ENCODE measurements around the gene LDLRAD4. TPM values are rescaled to one million over a fixed set of nuclear protein-coding genes. Genes with fewer than 3 reads are reported as not detected.
"Not testable (repeated sequence)": the region's sequence is repeated elsewhere in the genome, so short reads cannot be mapped to it uniquely, and the experiment has no call there.

The LDLRAD4 gene
- total RNA-seq, 2 experiments from 2014 or later: 34.3 to 35.7 TPM

DNA sequence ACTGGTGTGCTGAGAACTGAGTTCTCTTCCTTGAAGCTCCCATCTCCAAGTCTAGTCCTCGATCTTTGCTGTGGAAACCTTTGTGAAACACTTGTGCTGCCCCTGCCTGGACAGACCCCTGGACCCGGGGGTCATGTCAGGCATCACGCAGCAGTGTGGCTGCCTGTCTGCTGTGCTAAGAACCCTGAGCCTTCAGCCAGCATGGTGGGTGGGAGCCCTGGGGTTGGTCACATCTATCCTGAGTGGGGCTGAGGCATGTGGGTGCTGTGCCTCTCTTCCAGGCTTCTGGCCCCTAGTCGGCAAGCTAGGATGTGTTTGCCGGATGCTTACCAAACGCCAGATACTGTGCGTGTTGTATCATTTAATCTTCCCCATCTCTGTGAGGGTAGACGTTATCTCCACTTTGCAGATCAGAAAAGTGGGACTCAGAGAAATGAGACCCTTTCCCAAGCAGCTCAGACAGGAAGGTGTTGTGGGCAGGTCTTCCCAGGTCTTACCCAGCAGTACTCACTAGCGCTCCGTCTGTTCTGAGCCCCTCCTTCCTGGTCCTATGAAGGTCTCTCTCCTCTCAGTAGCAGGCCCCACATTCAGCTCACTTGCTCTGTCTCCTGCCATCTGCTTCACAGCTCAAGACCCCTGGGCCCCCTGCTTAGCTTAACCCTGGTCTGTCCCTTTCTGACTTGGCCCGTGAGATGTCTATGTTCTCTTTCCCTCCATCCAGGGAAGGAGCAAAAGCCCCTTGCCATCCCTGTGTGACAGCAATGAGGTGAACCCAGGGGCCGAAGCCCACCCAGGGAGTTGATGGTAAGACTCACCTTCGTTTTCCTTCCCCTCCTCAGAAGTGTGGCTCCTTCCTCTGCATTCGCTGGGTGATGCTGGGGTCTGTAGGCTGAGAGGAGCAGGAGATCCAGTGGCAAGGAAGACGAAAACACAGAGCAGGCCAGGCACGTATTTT lies 265.0 kb downstream of the LDLRAD4 start:
- DNase-seq (no peak), ATAC-seq (no peak)
- POLR2A ChIA-PET: no interaction called here
- CTCF ChIA-PET: no interaction called here
- Mint-ChIP-seq H3K9me3 (ENCODE audit: insufficient read depth) (no peaks in the 10 kb centered on the region), H3K27me3 (ENCODE audit: low read depth) (no peaks in the 10 kb centered on the region), H3K4me3 (no peak overlapping the region), H3K4me1 (ENCODE audit: low read depth) (peaks cover 48% of the 10 kb centered on the region), H3K27ac (peak overlapping the region; percentile 53), H3K36me3 (ENCODE audit: low read depth) (peaks cover 40% of the 10 kb centered on the region)

DNA sequence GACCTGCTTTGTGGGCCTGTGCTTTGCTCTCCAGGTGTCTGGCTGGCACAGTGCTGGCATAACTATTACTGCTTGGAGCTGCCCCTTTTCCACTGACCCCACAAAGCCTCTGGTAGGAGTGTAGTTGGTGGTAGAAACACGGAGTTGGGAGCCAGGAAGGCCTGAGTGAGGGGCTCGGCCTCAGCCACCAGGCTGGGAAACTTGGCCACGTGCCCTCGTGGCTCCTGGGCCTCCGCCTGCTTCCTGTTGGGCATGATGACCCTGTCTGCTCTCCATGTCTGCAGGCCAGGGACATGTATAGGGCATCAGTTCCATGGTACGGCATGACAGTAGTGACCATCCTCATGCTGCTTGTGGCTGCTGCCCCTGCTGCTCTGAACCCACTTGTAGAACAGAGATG lies 266.6 kb downstream of the LDLRAD4 start:
- no peaks in the 10 kb centered on the region for H3K9me3 Mint-ChIP-seq (ENCODE audit: insufficient read depth)
- no peak overlapping the region for H3K4me3 Mint-ChIP-seq
- DNase-seq: no peak
- ATAC-seq: no peak
- H3K27me3 Mint-ChIP-seq (ENCODE audit: low read depth): no peaks in the 10 kb centered on the region
- H3K4me1 Mint-ChIP-seq (ENCODE audit: low read depth): peaks cover 44% of the 10 kb centered on the region
- no peak overlapping the region for H3K27ac Mint-ChIP-seq
- ChIA-PET POLR2A (interaction anchor here (1.4 kb wide), 1 partner anchor 8 kb away, joined by 3 read pairs; no protein-coding TSS in a partner anchor), CTCF (interaction anchor here (1.7 kb wide), 1 partner anchor 269 kb away, joined by 4 read pairs; no protein-coding TSS in a partner anchor)
- peaks cover 29% of the 10 kb centered on the region for H3K36me3 Mint-ChIP-seq (ENCODE audit: low read depth)

DNA sequence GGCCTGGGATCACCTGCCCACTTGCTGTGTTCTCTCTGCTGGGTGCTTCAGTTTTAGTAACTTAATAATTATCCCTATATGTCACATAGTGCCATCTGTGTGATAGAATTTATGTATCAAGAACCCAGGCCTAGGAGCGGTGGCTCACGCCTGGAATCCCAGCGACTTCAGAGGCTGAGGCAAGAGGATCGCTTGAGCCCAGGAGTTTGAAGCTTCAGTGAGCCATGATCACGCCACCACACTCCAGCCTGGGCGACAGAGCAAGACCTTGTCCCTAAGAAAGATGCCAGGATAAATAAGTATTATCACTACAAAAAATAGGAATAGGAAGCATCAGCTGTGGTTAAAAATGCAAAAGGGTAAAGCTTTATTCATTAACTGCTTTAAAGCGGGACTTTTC lies 267.0 kb downstream of the LDLRAD4 start:
- Mint-ChIP-seq H3K4me3 (no peak overlapping the region), H3K4me1 (ENCODE audit: low read depth) (peaks cover 40% of the 10 kb centered on the region), H3K27me3 (ENCODE audit: low read depth) (no peaks in the 10 kb centered on the region), H3K36me3 (ENCODE audit: low read depth) (peaks cover 26% of the 10 kb centered on the region), H3K9me3 (ENCODE audit: insufficient read depth) (no peaks in the 10 kb centered on the region), H3K27ac (no peak overlapping the region)
- DNase-seq: no peak
- ChIA-PET CTCF (interaction anchor here (1.7 kb wide), 1 partner anchor 269 kb away, joined by 4 read pairs; no protein-coding TSS in a partner anchor), POLR2A (interaction anchor here (1.4 kb wide), 1 partner anchor 8 kb away, joined by 3 read pairs; no protein-coding TSS in a partner anchor)
- ATAC-seq: no peak

DNA sequence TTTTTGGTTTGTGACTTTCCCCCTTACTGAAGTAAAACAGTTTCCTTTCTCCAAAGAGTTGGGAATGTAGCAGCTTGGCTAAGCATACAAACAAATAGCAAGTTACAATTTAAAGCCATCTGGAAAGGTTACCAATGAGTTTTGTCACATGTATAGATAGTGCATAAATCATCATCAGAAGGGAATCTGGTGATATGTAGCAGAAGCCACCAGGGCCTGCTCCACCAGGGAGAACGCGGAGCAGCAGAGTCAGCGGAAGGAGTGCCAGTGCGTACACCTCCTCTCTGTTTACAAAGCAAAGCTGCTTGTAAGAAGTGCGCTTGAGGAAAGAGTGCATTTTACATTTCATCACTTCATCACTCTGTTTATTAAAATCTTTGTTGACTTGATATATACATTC lies 267.7 kb downstream of the LDLRAD4 start:
- CTCF ChIA-PET: interaction anchor here (1.7 kb wide), 1 partner anchor 270 kb away, joined by 4 read pairs; no protein-coding TSS in a partner anchor

DNA sequence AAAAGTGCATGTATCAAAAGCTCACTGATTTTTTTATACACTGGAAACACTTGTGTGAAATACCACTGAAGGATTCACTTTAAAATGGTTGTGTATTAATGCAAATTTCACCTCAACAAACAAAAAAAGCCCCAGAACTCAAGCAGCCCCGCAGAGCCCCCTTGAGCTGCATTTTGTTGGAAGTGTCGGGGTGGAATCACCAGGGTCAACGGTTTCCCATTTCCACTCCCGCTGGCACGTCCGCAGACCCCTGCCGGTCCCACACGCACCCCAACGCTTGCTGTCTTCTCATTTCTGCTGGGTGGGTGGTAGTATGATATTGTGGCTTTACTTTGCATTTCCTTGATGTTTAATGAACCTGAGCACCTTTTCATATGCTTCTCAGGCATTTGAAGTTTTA lies 268.1 kb downstream of the LDLRAD4 start:
- Mint-ChIP-seq H3K27me3 (ENCODE audit: low read depth) (no peaks in the 10 kb centered on the region), H3K4me3 (no peak overlapping the region), H3K27ac (peak overlapping the region; percentile 29), H3K4me1 (ENCODE audit: low read depth) (peaks cover 29% of the 10 kb centered on the region), H3K9me3 (ENCODE audit: insufficient read depth) (no peaks in the 10 kb centered on the region), H3K36me3 (ENCODE audit: low read depth) (peaks cover 30% of the 10 kb centered on the region)
- ChIA-PET CTCF (interaction anchor here (1.7 kb wide), 1 partner anchor 270 kb away, joined by 4 read pairs; no protein-coding TSS in a partner anchor), POLR2A (no interaction called here)
- ATAC-seq (no peak), DNase-seq (no peak)

More for the DNA sequence above, 267.7 kb downstream of the LDLRAD4 start:
- Mint-ChIP-seq H3K4me3 (no peak overlapping the region), H3K27me3 (ENCODE audit: low read depth) (no peaks in the 10 kb centered on the region), H3K9me3 (ENCODE audit: insufficient read depth) (no peaks in the 10 kb centered on the region), H3K4me1 (ENCODE audit: low read depth) (peaks cover 33% of the 10 kb centered on the region), H3K27ac (no peak overlapping the region), H3K36me3 (ENCODE audit: low read depth) (peaks cover 28% of the 10 kb centered on the region)
- POLR2A ChIA-PET: no interaction called here
- DNase-seq: no peak
- no peak for ATAC-seq

DNA sequence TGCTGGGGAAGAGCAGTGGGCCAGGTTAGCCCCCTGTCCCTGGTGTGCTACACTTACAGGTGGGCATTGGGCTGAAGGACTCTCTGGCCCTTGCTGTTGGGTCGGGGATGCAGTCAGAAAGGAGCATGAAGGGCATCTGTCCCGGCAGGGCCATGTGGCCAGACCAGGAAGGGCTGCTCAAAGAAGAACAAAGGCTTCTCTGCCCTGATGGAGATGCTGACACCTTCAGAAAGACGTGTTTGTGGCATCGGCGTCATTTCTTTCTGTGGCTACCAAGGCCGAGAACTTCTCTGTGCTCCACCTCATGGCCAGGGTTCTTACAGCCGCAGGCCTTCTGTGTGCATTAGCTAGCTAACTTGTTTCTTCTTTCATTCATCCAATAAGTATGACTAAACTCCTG lies 268.7 kb downstream of the LDLRAD4 start:
- Mint-ChIP-seq H3K27ac (peak overlapping the region; percentile 63), H3K4me3 (no peak overlapping the region), H3K27me3 (ENCODE audit: low read depth) (no peaks in the 10 kb centered on the region), H3K9me3 (ENCODE audit: insufficient read depth) (no peaks in the 10 kb centered on the region), H3K36me3 (ENCODE audit: low read depth) (peaks cover 29% of the 10 kb centered on the region), H3K4me1 (ENCODE audit: low read depth) (peaks cover 23% of the 10 kb centered on the region)
- POLR2A ChIA-PET: no interaction called here
- CTCF ChIA-PET: no interaction called here
- DNase-seq (no peak), ATAC-seq (no peak)

DNA sequence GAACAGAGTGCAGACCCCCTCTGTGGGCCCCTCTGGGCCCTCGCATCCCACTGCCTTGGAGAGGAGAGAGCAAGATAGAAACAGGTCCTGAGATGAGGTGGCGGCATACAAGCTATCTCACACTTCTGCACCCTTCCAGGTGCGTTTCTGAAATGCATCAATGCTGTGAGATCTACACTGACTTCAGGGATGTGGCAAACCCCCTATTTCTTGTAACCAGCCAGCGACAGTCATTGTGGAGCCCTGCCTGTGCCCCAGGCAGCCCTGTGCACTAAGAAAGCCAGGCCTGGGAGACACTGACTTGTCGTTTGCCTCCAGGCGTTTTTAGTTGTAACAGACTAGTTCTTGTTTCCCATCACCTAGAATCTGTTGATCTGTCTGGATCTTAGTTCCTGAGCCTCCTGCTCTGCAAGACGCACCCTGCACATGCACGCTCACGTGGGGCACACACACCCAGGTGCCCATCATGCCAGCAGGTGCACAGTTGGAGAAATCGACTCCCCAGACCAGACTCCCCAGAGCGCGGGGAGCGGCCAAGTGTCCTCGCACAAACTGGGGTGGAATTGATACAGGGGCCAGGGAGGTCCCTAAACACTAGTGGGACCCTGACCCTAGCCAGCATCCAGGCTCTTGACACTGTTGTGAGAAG lies 269.8 kb downstream of the LDLRAD4 start:
- no peak for DNase-seq
- H3K27ac Mint-ChIP-seq: no peak overlapping the region
- H3K4me1 Mint-ChIP-seq (ENCODE audit: low read depth): peaks cover 14% of the 10 kb centered on the region
- H3K36me3 Mint-ChIP-seq (ENCODE audit: low read depth): peaks cover 28% of the 10 kb centered on the region
- ChIA-PET POLR2A (no interaction called here), CTCF (no interaction called here)
- no peak for ATAC-seq
- no peak overlapping the region for H3K4me3 Mint-ChIP-seq
- no peaks in the 10 kb centered on the region for H3K9me3 Mint-ChIP-seq (ENCODE audit: insufficient read depth)
- H3K27me3 Mint-ChIP-seq (ENCODE audit: low read depth): no peaks in the 10 kb centered on the region

DNA sequence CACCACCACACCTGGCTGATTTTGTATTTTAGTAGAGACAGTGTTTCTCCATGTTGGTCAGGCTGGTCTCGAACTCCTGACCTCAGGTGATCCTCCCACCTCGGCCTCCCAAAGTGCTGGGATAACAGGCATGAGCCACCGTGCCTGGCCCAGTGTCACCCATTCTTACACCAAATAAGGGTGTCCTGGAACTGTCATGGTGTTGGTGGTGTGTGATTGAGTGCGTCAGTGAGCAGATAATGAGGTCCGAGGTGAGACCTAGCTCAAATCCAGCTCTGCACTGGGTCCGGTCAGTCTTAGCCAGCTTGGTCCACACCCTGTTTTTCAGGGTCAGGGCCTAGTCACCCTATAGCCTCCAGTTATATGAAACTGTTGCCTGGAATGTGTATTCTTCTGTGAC lies 270.7 kb downstream of the LDLRAD4 start:
- ATAC-seq; DNase-seq; POLR2A ChIA-PET; H3K4me3 Mint-ChIP-seq; H3K4me1 Mint-ChIP-seq (ENCODE audit: low read depth); H3K9me3 Mint-ChIP-seq (ENCODE audit: insufficient read depth); H3K27ac Mint-ChIP-seq; H3K27me3 Mint-ChIP-seq (ENCODE audit: low read depth); CTCF ChIA-PET: not testable (repeated sequence)
- peaks cover 24% of the 10 kb centered on the region for H3K36me3 Mint-ChIP-seq (ENCODE audit: low read depth)

DNA sequence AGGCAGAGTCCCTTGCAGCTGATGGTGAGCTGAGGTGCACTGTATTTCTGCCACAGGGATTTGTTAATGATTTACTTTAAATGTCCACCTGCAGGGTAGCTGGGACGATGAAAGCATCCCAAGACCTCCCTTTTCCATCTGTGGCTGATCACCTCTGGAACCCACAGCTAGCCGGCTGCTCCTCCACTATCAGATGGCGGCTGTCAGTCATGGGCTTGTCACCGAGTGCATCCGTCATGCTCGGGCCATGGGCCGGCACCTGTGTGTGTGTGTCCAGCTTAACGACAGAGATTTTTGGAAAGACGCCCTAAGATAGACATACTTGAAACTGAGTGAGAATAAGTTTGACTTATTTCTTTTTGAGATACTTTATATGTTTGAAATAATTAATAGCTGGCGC lies 272.6 kb downstream of the LDLRAD4 start:
- H3K36me3 Mint-ChIP-seq (ENCODE audit: low read depth): peaks cover 25% of the 10 kb centered on the region
- no peaks in the 10 kb centered on the region for H3K9me3 Mint-ChIP-seq (ENCODE audit: insufficient read depth)
- ChIA-PET CTCF (interaction anchor here (1.3 kb wide), 1 partner anchor 139 kb away, joined by 3 read pairs; no protein-coding TSS in a partner anchor), POLR2A (interaction anchor here (0.8 kb wide), 2 partner anchors 39 to 216 kb away, joined by 3 to 4 read pairs; no protein-coding TSS in a partner anchor)
- no peak for DNase-seq
- H3K4me3 Mint-ChIP-seq: no peak overlapping the region
- H3K27ac Mint-ChIP-seq: no peak overlapping the region
- no peaks in the 10 kb centered on the region for H3K27me3 Mint-ChIP-seq (ENCODE audit: low read depth)
- peaks cover 7% of the 10 kb centered on the region for H3K4me1 Mint-ChIP-seq (ENCODE audit: low read depth)
- no peak for ATAC-seq

DNA sequence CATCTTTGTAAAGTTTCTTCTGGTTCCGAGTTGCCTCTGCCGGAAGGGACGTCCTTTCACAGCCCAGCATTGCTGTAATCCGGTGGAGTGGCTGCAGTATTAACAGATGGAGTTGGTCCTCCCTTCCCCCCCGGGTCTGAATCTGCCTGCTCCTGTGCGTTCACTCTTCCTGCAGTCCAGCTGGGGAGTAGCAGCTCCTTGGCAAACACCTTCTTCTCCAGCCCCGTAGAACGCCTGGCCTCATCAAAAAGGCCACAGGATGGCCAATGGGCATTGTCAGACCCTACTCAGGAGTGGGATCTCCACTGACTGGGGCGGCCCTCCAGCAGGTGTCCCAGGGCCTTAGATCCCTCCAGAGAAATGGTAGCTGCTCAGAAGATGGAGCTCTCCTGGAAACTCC lies 273.8 kb downstream of the LDLRAD4 start:
- no peak overlapping the region for H3K4me3 Mint-ChIP-seq
- CTCF ChIA-PET: interaction anchor here (1.3 kb wide), 1 partner anchor 138 kb away, joined by 3 read pairs; no protein-coding TSS in a partner anchor

DNA sequence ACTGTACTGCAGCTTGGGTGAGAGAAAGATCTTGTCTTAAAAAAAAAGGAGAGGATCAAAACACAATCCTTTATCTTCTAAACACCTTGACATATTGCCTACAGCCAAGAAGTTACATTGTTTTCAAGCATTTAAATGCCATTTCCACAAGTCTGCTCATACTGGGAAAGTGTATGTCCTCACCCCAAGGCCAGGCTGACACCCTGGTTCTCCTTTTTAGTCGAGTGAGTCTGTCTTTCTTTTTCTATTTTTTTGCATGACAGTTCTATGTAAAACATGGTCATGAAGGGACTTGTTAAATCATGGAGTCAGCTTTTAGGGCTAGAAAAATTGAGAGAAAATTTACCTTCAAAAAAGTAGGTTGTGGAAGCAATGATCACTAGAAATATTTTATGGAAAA lies 274.5 kb downstream of the LDLRAD4 start:
- H3K4me3 Mint-ChIP-seq: no peak overlapping the region
- ChIA-PET POLR2A (interaction anchor here (1.3 kb wide), 1 partner anchor 8 kb away, joined by 3 read pairs; no protein-coding TSS in a partner anchor), CTCF (no interaction called here)
- peaks cover 31% of the 10 kb centered on the region for H3K36me3 Mint-ChIP-seq (ENCODE audit: low read depth)
- no peaks in the 10 kb centered on the region for H3K4me1 Mint-ChIP-seq (ENCODE audit: low read depth)
- DNase-seq (no peak), ATAC-seq (no peak)
- no peaks in the 10 kb centered on the region for H3K27me3 Mint-ChIP-seq (ENCODE audit: low read depth)
- no peaks in the 10 kb centered on the region for H3K9me3 Mint-ChIP-seq (ENCODE audit: insufficient read depth)
- H3K27ac Mint-ChIP-seq: no peak overlapping the region

More for the DNA sequence above, 273.8 kb downstream of the LDLRAD4 start:
- Mint-ChIP-seq H3K27ac (no peak overlapping the region), H3K9me3 (ENCODE audit: insufficient read depth) (no peaks in the 10 kb centered on the region), H3K4me1 (ENCODE audit: low read depth) (peaks cover 5% of the 10 kb centered on the region), H3K36me3 (ENCODE audit: low read depth) (peaks cover 28% of the 10 kb centered on the region), H3K27me3 (ENCODE audit: low read depth) (no peaks in the 10 kb centered on the region)
- ATAC-seq (no peak), DNase-seq (no peak)
- POLR2A ChIA-PET: no interaction called here

DNA sequence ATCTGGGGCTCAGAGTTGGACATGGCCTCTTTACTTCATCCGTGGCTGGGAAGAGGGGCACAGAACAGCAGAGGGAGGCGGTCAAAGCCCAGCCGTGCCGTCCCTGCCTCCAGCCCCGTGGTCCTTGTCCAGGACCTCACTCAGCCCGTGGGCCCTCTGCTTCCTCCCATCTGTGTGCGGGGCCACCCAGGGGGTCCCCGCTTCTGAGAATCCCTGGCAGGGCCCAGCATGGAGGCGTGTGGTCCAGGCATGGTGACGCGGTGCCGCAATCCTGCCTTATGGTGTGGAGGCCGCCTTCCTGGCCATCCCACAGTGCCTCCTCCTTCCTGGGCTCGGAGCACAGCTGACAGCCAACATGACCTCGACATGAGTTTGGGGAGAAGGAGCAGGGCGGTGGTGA lies 275.2 kb downstream of the LDLRAD4 start:
- peaks cover 36% of the 10 kb centered on the region for H3K36me3 Mint-ChIP-seq (ENCODE audit: low read depth)
- ChIA-PET POLR2A (interaction anchor here (1.3 kb wide), 1 partner anchor 9 kb away, joined by 3 read pairs; no protein-coding TSS in a partner anchor), CTCF (no interaction called here)
- H3K4me3 Mint-ChIP-seq: no peak overlapping the region
- H3K27ac Mint-ChIP-seq: no peak overlapping the region
- ATAC-seq (no peak), DNase-seq (no peak)
- no peaks in the 10 kb centered on the region for H3K9me3 Mint-ChIP-seq (ENCODE audit: insufficient read depth)
- H3K27me3 Mint-ChIP-seq (ENCODE audit: low read depth): no peaks in the 10 kb centered on the region
- no peaks in the 10 kb centered on the region for H3K4me1 Mint-ChIP-seq (ENCODE audit: low read depth)

Measured in activated CD8-positive, alpha-beta T cell treated with anti-CD3 and anti-CD28 coated beads, Interleukin-2, amount 10 ng/mL, durations not matched to agents 7 days and 5 days (primary cell).